Testis (tissue), 3 donors: ENCODE data around the gene TPCN1. TPM values are rescaled to one million over a fixed set of nuclear protein-coding genes. Genes with fewer than 3 reads are reported as not detected.
A peak's percentile ranks its signal among the peaks of the same experiment; 100 is the strongest.

ENCODE experiments used
- DNase-seq: peaks from one replicate; pipeline ENCODE4 v3.0.0-alpha.2; 2019
- H3K27ac ChIP-seq, 2 donors: fragments of 200-600 bp; sonication (generic); one replicate each; pipeline ENCODE4 v1.5.1; 2019
- H3K27me3 ChIP-seq: fragments of 200-600 bp; sonication (generic); one replicate; pipeline ENCODE4 v1.5.1; 2019
- H3K36me3 ChIP-seq: fragments of 200-600 bp; sonication (generic); one replicate; pipeline ENCODE4 v1.5.1; 2017; ENCODE audit warnings: low read depth; ENCODE audit errors: missing control alignments
- H3K4me1 ChIP-seq: fragments of 200-600 bp; sonication (generic); one replicate; pipeline ENCODE4 v1.5.1; 2019
- H3K4me3 ChIP-seq, 2 donors: fragments of 200-600 bp; sonication (generic); one replicate each; pipeline ENCODE4 v1.5.1; 2017 to 2019
- H3K9me3 ChIP-seq: fragments of 200-600 bp; sonication (generic); one replicate; pipeline ENCODE4 v1.5.1; 2017
- POLR2A ChIP-seq: fragments of 450-650 bp; IDR thresholded peaks from one replicate; pipeline ENCODE4 v1.6.1; 2017; ENCODE audit warnings: antibody characterized with exemption, mild to moderate bottlenecking, moderate library complexity
- WGBS, 2 donors: methylation state at CpG; one replicate each; pipeline ENCODE4 v1.1.5; 2018; 5-methylcytosine and 5-hydroxymethylcytosine counted together
- intact Hi-C: fragments of 100-400 bp; cut with DNase I; formaldehyde crosslinking; loops from one replicate; pipeline ENCODE4 v1.15.1; 2023; ENCODE audit warnings: low total_unique reads
- polyA plus RNA-seq: library from polyadenylated mRNA; stranded (reverse); fragments of 350-450 nt; fragmentation: Illumina TruSeq; extraction: RNeasy Lipid Tissue Mini Kit (QIAGEN cat#74804); gene quantifications from one replicate; pipeline ENCODE4 v1.2.3, GENCODE V29; 2014; ENCODE audit warnings: low read depth, low replicate concordance; ENCODE audit not compliant: insufficient read depth
- total RNA-seq, 2 donors: library from RNA; depleted of rRNA; stranded (reverse); fragments of >200 nt; gene quantifications; one replicate each; pipeline ENCODE4 v1.2.3, GENCODE V29; 2016
- TF ChIP-seq, protein P1 (sequence below), 3 experiments: fragments of 450-650 bp in 2 of 3; fragments of 200-600 bp in 1 of 3; sonication (generic) in 1 of 3; IDR thresholded peaks; one replicate each; pipeline ENCODE4 v1.5.1; 2016 to 2019; ENCODE audit warnings: antibody characterized with exemption in 3 of 3, mild to moderate bottlenecking in 2 of 3, moderate library complexity in 1 of 3

Gene TPCN1
- total and polyA plus RNA-seq, 3 donors from 2014 or later, result 33.4 to 73.0 (median 48.7) TPM

- intact Hi-C loops, result no loop called here
- no peaks in the 10 kb centered on the region for H3K9me3 ChIP-seq
- no peak overlapping the region for H3K4me3 ChIP-seq
- peaks cover 54% of the 10 kb centered on the region for H3K4me1 ChIP-seq
- TF ChIP-seq POLR2A, result no peak
- TF ChIP-seq, protein P1, sequence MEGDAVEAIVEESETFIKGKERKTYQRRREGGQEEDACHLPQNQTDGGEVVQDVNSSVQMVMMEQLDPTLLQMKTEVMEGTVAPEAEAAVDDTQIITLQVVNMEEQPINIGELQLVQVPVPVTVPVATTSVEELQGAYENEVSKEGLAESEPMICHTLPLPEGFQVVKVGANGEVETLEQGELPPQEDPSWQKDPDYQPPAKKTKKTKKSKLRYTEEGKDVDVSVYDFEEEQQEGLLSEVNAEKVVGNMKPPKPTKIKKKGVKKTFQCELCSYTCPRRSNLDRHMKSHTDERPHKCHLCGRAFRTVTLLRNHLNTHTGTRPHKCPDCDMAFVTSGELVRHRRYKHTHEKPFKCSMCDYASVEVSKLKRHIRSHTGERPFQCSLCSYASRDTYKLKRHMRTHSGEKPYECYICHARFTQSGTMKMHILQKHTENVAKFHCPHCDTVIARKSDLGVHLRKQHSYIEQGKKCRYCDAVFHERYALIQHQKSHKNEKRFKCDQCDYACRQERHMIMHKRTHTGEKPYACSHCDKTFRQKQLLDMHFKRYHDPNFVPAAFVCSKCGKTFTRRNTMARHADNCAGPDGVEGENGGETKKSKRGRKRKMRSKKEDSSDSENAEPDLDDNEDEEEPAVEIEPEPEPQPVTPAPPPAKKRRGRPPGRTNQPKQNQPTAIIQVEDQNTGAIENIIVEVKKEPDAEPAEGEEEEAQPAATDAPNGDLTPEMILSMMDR (IDR thresholded peaks at IDR 0.05), result no peak
- no peaks in the 10 kb centered on the region for H3K27me3 ChIP-seq
- 89 to 90% methylated on average over 8 of the region's 8 CpGs for WGBS, 2 donors
- no peak overlapping the region for H3K27ac ChIP-seq
- H3K36me3 ChIP-seq, result no peaks in the 10 kb centered on the region
- DNase-seq, result no peak
Observed at GRCh38 chr12:113242560-113242959, 21.3 kb downstream of the TPCN1 start.

DNA sequence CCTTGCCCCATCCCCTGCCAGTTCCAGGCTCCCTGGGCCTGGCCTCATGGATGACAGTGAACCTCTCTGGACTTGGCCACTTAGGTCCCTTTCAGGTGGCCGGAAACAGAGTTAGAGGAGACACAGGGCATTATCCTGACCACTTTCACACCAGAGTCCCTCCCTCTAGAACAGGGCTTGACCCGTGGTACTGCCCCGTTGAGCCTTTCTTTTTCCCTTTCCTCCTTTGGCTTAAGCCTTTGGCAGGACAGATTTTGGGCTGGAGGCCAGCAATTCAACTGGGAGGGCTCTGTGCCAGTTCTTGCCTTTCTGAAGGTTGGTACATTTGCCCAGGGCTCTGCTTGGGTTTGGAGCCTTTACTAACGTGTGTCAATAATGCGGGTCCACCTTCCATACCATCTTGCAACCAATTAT is 22.8 kb downstream of the TPCN1 start:
- Histone ChIP-seq H3K4me1 (peaks cover 52% of the 10 kb centered on the region), H3K4me3 (no peak overlapping the region), H3K27ac (peak overlapping the region in 1 of 2 donors; percentile 71), H3K9me3 (no peaks in the 10 kb centered on the region), H3K27me3 (no peaks in the 10 kb centered on the region), H3K36me3 (no peaks in the 10 kb centered on the region)
- DNase-seq, result peak; percentile 77
- TF ChIP-seq, protein P1 (IDR thresholded peaks at IDR 0.05), result no peak
- no peak for TF ChIP-seq POLR2A
- 52 to 59% methylated on average over 5 of the region's 5 CpGs for WGBS, 2 donors
- intact Hi-C loops, result no loop called here

- Histone ChIP-seq H3K4me1 (peaks cover 48% of the 10 kb centered on the region), H3K27ac (peak overlapping the region; percentile 24 to 71), H3K36me3 (no peaks in the 10 kb centered on the region), H3K4me3 (no peak overlapping the region), H3K9me3 (no peaks in the 10 kb centered on the region), H3K27me3 (no peaks in the 10 kb centered on the region)
- 76 to 85% methylated on average over 10 to 16 of the region's 16 CpGs for WGBS, 2 donors
- TF ChIP-seq, protein P1 (IDR thresholded peaks at IDR 0.05), result no peak
- no peak for TF ChIP-seq POLR2A
- intact Hi-C loops, result no loop called here
- no peak for DNase-seq
Observed at GRCh38 chr12:113244478-113244958, 23.3 kb downstream of the TPCN1 start.

DNA sequence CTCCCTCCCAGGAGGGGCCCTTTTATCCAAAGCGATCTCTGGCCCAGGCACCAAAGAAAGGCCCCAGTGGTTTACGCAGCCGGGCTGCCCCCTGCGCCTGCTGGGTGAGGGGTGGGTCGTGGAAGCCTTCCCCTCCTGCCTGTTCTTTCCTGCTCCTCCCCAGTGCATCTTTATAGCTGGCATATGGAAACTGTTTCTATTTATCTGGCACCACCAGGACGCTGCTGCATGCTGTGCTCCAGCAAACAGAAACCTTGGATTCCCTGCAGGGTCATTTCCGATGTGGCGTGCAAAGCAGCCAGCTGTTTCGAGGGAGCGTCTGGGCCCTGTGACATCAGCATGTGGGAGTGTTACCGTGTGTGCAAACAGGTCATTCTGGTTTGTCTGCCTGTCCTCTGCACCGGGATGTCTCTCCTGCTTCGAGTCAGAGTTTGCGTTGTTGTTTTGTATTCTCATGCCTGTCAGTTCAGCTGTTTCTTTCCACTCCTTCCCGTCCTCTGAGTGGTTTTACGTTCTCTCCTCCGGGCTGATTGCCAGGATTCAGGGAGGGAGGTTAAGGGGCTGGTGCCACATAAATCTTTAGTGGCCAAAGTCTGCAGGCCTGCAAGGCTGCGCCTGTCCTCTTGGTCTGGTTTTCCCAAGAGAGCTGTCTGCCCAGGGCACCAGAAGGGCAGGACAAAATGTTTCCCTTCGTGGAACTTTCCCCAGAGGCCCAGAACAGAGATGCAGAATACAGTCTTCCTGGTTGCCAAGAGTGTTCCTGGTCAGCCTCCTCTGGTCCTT is 24.6 kb downstream of the TPCN1 start:
- Histone ChIP-seq H3K27ac (peak overlapping the region; percentile 37 to 57), H3K36me3 (no peaks in the 10 kb centered on the region), H3K27me3 (no peaks in the 10 kb centered on the region), H3K4me1 (peaks cover 43% of the 10 kb centered on the region), H3K4me3 (no peak overlapping the region), H3K9me3 (no peaks in the 10 kb centered on the region)
- WGBS, 2 donors, result 10 to 20% methylated on average over 15 to 19 of the region's 19 CpGs
- DNase-seq, result peak; percentile 78
- intact Hi-C loops, result no loop called here
- no peak for TF ChIP-seq POLR2A
- TF ChIP-seq, protein P1 (IDR thresholded peaks at IDR 0.05), result peak in 1 of 3 experiments; percentile 16
